Natural killer cell treated with Interleukin-12 subunit alpha and Interleukin-12 subunit beta and Interleukin-15 and Interleukin-18, amount 100 ng/mL, for 72 hours (primary cell): ENCODE results near the gene CNPPD1. TPM values are rescaled to one million over a fixed set of nuclear protein-coding genes. Genes with fewer than 3 reads are reported as not detected.
A peak's percentile ranks its signal among the peaks of the same experiment; 100 is the strongest.

Experiments used
- ATAC-seq, 2 donors: fragments of 150-1000 bp; cut with Tn5 transposase in 1 of 2; sonication (Bioruptor Pico), chemical (Tn5 transposase) in 1 of 2; 2 replicates each; pipeline ENCODE4 v1.10.0; 2021
- DNase-seq: peaks from one replicate; pipeline ENCODE4 v3.0.0; 2022; ENCODE audit warnings: low spot score
- H3K27ac Mint-ChIP-seq, 2 donors: 1 replicate in 1 of 2; 2 replicates in 1 of 2; pipeline ENCODE4 v1.8.0; 2022; ENCODE audit warnings: mixed read lengths in 2 of 2, mild to moderate bottlenecking in 1 of 2, moderate library complexity in 1 of 2
- H3K27me3 Mint-ChIP-seq, 2 donors: 1 replicate in 1 of 2; 2 replicates in 1 of 2; pipeline ENCODE4 v1.8.0; 2022; ENCODE audit warnings: mixed read lengths in 2 of 2
- H3K36me3 Mint-ChIP-seq: one replicate; pipeline ENCODE4 v1.8.0; 2022; ENCODE audit warnings: mixed read lengths
- H3K4me1 Mint-ChIP-seq, 2 donors: 1 replicate in 1 of 2; 2 replicates in 1 of 2; pipeline ENCODE4 v1.8.0; 2022; ENCODE audit warnings: low read depth in 2 of 2, mixed read lengths in 2 of 2, mild to moderate bottlenecking in 1 of 2
- H3K4me3 Mint-ChIP-seq: one replicate; pipeline ENCODE4 v1.8.0; 2022; ENCODE audit warnings: mixed read lengths
- H3K9me3 Mint-ChIP-seq: 2 replicates; pipeline ENCODE4 v1.8.0; 2022; ENCODE audit warnings: mixed read lengths
- total RNA-seq, 2 donors: library from RNA; stranded (reverse); gene quantifications; one replicate each; pipeline ENCODE4 v1.2.3, GENCODE V29; 2022

Gene CNPPD1
- 10 to 100 TPM; 60.8 to 68.5 TPM for total RNA-seq

GRCh38 chr2:219176818-219177551 is at the start of gene CNPPD1:
Gene CNPPD1, minus strand, starts transcription at chr2:219176925. Its CDS starts 97 bp downstream, at chr2:219176828.
- DNase-seq (peak; percentile 93), ATAC-seq (peak; percentile 87 to 91)
- H3K4me1 Mint-ChIP-seq, result peaks cover 45 to 54% of the 10 kb centered on the region in 2 donors
- H3K9me3 Mint-ChIP-seq, result no peaks in the 10 kb centered on the region
- H3K27me3 Mint-ChIP-seq, result no peaks in the 10 kb centered on the region
- peaks cover 16% of the 10 kb centered on the region for H3K36me3 Mint-ChIP-seq
- peak within 1 kb of the TSS; percentile 99 for H3K4me3 Mint-ChIP-seq
- H3K27ac Mint-ChIP-seq, result peak within 1 kb of the TSS; percentile 99 to 100

- Mint-ChIP-seq H3K9me3 (no peaks in the 10 kb centered on the region), H3K27ac (no peak overlapping the region), H3K36me3 (peaks cover 12% of the 10 kb centered on the region), H3K27me3 (no peaks in the 10 kb centered on the region), H3K4me1 (peaks cover 24 to 25% of the 10 kb centered on the region in 2 donors), H3K4me3 (no peak overlapping the region)
- DNase-seq, result no peak
- ATAC-seq, result no peak
Measured at GRCh38 chr2:219225350-219225749, 48.6 kb upstream of the CNPPD1 start.

GRCh38 chr2:219223831-219224610 is 47.3 kb upstream of the CNPPD1 start:
- Mint-ChIP-seq H3K27ac (no peak overlapping the region), H3K4me1 (peaks cover 17 to 27% of the 10 kb centered on the region in 2 donors), H3K9me3 (no peaks in the 10 kb centered on the region), H3K4me3 (no peak overlapping the region), H3K27me3 (no peaks in the 10 kb centered on the region), H3K36me3 (peaks cover 12% of the 10 kb centered on the region)
- ATAC-seq, result no peak
- no peak for DNase-seq

- Mint-ChIP-seq H3K27ac (no peak overlapping the region), H3K4me3 (no peak overlapping the region), H3K4me1 (peaks cover 16 to 31% of the 10 kb centered on the region in 2 donors), H3K9me3 (no peaks in the 10 kb centered on the region), H3K27me3 (no peaks in the 10 kb centered on the region), H3K36me3 (peaks cover 12% of the 10 kb centered on the region)
- no peak for DNase-seq
- ATAC-seq, result no peak
Measured at GRCh38 chr2:219221957-219222518, 45.3 kb upstream of the CNPPD1 start.

DNA sequence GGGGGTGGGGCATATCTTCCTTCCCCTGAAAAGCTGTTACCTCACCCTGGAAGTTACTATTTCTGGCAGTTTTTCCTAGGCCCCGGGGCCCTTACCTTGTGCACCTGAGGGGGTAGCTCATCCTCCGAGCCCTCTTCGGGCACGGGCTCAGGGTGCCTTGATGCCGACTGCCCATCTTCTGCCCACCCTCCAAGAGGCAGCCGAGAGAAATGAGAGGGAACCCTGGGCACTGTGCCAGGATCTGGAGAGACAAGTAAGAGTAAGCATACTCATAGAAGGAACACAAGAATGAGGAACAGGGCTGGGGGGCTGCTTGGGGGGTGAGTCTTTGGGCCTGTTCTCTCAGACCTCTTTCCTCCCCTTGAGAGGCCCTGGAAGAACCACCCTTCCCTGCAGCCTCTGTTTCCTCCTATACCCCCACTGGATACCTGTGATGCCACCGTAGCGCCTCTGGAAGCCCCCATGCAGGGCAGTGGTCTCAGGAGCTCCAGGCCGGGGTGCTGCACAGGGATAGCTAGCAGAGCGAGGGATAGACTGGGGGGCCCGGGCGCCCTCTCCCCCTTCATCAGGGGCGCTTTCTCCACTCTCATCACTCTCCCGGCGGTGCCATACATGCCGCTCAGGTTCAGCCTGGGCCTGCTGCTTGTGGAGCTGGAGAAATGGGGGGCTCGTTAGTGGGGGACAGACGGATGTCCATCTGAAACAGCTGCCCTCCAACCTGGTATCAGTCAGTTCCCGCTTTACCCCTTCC is 44.1 kb upstream of the CNPPD1 start:
- ATAC-seq, result no peak
- DNase-seq, result no peak
- H3K36me3 Mint-ChIP-seq, result peaks cover 6% of the 10 kb centered on the region
- H3K9me3 Mint-ChIP-seq, result no peaks in the 10 kb centered on the region
- H3K4me3 Mint-ChIP-seq, result no peak overlapping the region
- H3K4me1 Mint-ChIP-seq, result peaks cover 9 to 30% of the 10 kb centered on the region in 2 donors
- no peaks in the 10 kb centered on the region for H3K27me3 Mint-ChIP-seq
- H3K27ac Mint-ChIP-seq, result no peak overlapping the region

GRCh38 chr2:219219784-219220532 is 43.2 kb upstream of the CNPPD1 start:
- peaks cover 8 to 25% of the 10 kb centered on the region in 2 donors for H3K4me1 Mint-ChIP-seq
- DNase-seq (no peak), ATAC-seq (no peak)
- no peaks in the 10 kb centered on the region for H3K9me3 Mint-ChIP-seq
- H3K27me3 Mint-ChIP-seq, result no peaks in the 10 kb centered on the region
- H3K36me3 Mint-ChIP-seq, result peaks cover 6% of the 10 kb centered on the region
- no peak overlapping the region for H3K4me3 Mint-ChIP-seq
- no peak overlapping the region for H3K27ac Mint-ChIP-seq

DNA sequence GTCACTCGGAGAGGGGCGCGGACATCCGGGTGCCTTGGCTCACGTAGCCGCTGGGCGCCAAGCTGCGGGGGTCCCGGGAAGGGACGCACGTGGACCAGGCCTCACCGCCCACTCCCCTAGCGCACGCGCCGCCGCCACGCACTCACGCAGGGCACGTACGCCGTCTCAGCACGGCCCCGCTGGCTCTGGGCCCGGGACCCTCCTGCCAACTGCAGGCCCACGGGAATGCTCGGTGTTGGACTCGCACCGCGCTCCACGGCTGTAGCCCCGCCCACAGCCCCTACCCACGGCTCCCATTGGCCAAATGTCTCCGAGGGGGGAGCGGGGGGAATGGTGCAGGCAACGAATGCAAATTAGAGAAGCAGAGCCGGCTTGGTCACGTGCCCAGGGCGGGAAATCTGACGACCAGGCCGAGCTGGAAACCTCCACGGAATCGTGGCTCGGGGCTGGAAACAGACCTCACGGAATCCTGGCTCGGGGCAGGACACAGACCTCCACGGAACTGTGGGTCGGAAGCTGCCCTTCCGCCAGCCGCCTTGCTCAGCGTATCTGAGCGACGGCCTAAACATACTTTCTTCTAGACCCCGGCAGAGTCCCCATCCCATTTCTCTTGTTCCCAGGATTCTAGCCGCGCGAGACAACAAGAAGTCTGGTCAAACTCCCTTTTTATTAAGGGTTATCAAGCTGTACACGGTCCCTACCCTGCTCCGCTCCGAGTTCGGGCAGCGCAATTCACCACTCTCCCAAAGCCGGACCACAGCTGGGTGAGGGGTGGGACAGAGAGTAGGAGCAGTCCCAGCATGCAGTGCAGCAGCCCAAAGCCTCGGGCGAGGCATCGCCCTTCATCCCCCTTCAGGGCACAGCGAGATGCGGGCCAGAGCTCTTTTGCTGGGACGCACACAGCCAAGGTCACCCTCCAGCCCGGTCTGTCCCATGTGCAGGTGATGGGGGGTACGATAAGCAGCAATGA is 42.3 kb upstream of the CNPPD1 start, which contains the start of gene ABCB6:
Gene ABCB6, minus strand, starts transcription at position 227 of the 970 bp plus-strand sequence. CDS start 285 bp downstream, outside the sequence.
- Mint-ChIP-seq H3K9me3 (no peaks in the 10 kb centered on the region), H3K36me3 (peaks cover 6% of the 10 kb centered on the region), H3K27ac (peak within 1 kb of the TSS; percentile 57 to 85), H3K4me3 (peak within 1 kb of the TSS; percentile 83), H3K27me3 (no peaks in the 10 kb centered on the region), H3K4me1 (peaks cover 4 to 25% of the 10 kb centered on the region in 2 donors)
- peak; percentile 81 to 93 for ATAC-seq
- peak; percentile 90 for DNase-seq

- DNase-seq, result no peak
- H3K4me1 Mint-ChIP-seq, result peaks cover 4 to 22% of the 10 kb centered on the region in 2 donors
- H3K27ac Mint-ChIP-seq, result peak overlapping the region; percentile 57 to 85
- H3K9me3 Mint-ChIP-seq, result no peaks in the 10 kb centered on the region
- H3K36me3 Mint-ChIP-seq, result peaks cover 6% of the 10 kb centered on the region
- H3K27me3 Mint-ChIP-seq, result no peaks in the 10 kb centered on the region
- H3K4me3 Mint-ChIP-seq, result peak overlapping the region; percentile 83
- ATAC-seq, result peak; percentile 56 to 65
Measured at GRCh38 chr2:219218217-219218731, 41.5 kb upstream of the CNPPD1 start.

- Mint-ChIP-seq H3K27me3 (no peaks in the 10 kb centered on the region), H3K27ac (no peak overlapping the region), H3K4me3 (no peak overlapping the region), H3K9me3 (no peaks in the 10 kb centered on the region), H3K4me1 (peaks cover 4 to 21% of the 10 kb centered on the region in 2 donors), H3K36me3 (peaks cover 4% of the 10 kb centered on the region)
- ATAC-seq, result no peak
- no peak for DNase-seq
Measured at GRCh38 chr2:219216535-219216915, 39.8 kb upstream of the CNPPD1 start.

DNA sequence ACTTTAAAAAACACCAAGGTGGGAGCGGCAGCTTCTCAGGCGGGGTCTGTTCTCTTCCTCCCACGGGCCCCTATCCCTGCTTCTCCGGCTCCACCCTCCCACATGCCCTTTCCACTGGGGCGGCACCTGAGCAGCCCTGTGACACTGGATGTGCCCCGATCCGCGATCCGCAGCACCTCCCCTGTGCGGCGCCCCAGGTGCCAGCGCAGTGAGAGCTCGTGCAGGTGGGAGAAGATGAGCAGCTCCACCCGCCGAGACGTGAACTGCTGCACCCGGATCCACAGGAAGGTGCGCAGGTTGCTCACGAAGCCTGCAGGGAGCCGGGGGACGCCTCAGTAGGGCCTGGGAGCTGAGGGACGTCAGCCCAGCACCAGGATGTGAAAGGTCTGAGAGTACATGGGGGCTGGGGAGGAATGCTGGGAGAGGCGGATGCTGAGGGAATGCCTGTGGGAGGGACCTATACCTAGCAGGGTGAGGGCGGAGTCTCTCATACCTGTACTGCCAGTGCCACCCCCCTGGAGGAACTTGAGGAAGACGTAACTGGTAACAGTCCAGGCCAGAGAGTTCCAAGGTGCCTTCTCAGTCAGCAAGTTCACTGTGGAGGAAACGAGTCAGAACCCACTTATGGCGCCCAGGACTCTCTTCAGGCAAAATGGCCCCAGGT is 39.3 kb upstream of the CNPPD1 start:
- Mint-ChIP-seq H3K27me3 (no peaks in the 10 kb centered on the region), H3K4me3 (no peak overlapping the region), H3K9me3 (no peaks in the 10 kb centered on the region), H3K4me1 (peaks cover 4 to 26% of the 10 kb centered on the region in 2 donors), H3K27ac (no peak overlapping the region), H3K36me3 (no peaks in the 10 kb centered on the region)
- no peak for ATAC-seq
- no peak for DNase-seq

DNA sequence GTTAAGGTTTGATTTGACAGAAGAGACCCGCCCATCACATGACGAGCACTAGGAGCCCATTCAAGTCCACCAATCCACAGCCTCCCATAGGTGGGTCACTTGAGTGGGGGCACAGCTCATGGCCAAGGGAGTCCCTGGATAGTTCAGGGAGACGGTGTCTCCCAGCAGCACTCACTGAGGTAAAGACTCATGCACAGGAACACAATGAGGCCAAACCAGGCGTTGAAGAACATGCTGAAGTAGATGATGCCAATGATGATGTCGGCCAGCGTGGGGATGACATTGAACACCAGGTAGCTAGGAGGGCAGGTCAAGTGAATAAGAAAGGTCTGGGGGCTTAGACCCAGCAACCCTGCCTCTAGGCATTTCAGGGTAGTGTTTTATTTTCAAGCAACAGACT is 38.1 kb upstream of the CNPPD1 start:
- Mint-ChIP-seq H3K27me3 (no peaks in the 10 kb centered on the region), H3K4me1 (peaks cover 4 to 27% of the 10 kb centered on the region in 2 donors), H3K36me3 (no peaks in the 10 kb centered on the region), H3K27ac (peak overlapping the region in 1 of 2 donors; percentile 32), H3K9me3 (no peaks in the 10 kb centered on the region), H3K4me3 (no peak overlapping the region)
- DNase-seq (no peak), ATAC-seq (no peak)
